K562 (cell line): ENCODE measurements around the gene B4GALNT2. TPM values are rescaled to one million over a fixed set of nuclear protein-coding genes. Genes with fewer than 3 reads are reported as not detected.
A peak's percentile ranks its signal among the peaks of the same experiment; 100 is the strongest.

ENCODE experiments used
- ATAC-seq: fragments of 200-7000 bp; cut with Tn5 transposase; 3 replicates; pipeline ENCODE4 v1.9.1; 2020; ENCODE audit warnings: moderate library complexity
- BruUV-seq: library from RNA; stranded (reverse); fragments of 400-500 nt; replicated peaks from 2 replicates; lab custom pipeline; 2021; lab: Mats Ljungman, UMichigan
- CTCF ChIA-PET: fragments of 300-600 bp; formaldehyde crosslinking; extraction: SDS; loops from one replicate; lab custom pipeline; 2021; ENCODE audit warnings: low intra/inter-chr PET ratio; lab: Yijun Ruan, JAX
- POLR2A ChIA-PET: fragments of 300-600, 350-650 bp; sonication (Branson Sonifier 250); formaldehyde crosslinking; extraction: SDS; loops from one replicate; lab custom pipeline; 2021; ENCODE audit warnings: antibody characterized with exemption, inconsistent platforms; lab: Yijun Ruan, JAX
- DNase-seq, 4 experiments: peaks; one replicate each; pipeline versions ENCODE4 v3.0.0 to v3.0.0-alpha.2; 2011 to 2018; ENCODE audit warnings: low spot score in 3 of 4, mixed read lengths in 3 of 4; ENCODE audit errors: extremely low read depth in 1 of 4
- FAIRE-seq: peaks from 2 replicates; lab custom pipeline; 2011; peaks lifted over from hg19 to GRCh38; lab: Jason Lieb, UNC
- H2AFZ ChIP-seq: 2 replicates; pipeline ENCODE4 v1.6.0; 2011; ENCODE audit warnings: low read depth, low read length, control low read depth, inconsistent platforms
- H3K27ac ChIP-seq: fragments of 200-600 bp; 3 replicates; pipeline ENCODE4 v1.8.0; 2011; ENCODE audit warnings: low read depth, mild to moderate bottlenecking, control low read depth, inconsistent platforms, low read length, moderate library complexity, mixed read lengths; ENCODE audit errors: extremely low read depth
- H3K27me3 ChIP-seq, 2 experiments: fragments of 300-600 bp in 1 of 2; 2 replicates in 1 of 2; 3 replicates in 1 of 2; pipeline versions ENCODE4 v1.6.0 to v1.8.0; 2011; ENCODE audit warnings: inconsistent platforms in 2 of 2, low read length in 2 of 2, mild to moderate bottlenecking in 1 of 2, mixed read lengths in 1 of 2, moderate library complexity in 1 of 2; ENCODE audit not compliant: control insufficient read depth in 2 of 2, insufficient read depth in 2 of 2
- H3K36me3 ChIP-seq: fragments of 300-600 bp; 3 replicates; pipeline ENCODE4 v1.8.0; 2011; ENCODE audit warnings: mild to moderate bottlenecking, low read length, inconsistent platforms; ENCODE audit not compliant: control insufficient read depth, insufficient read depth
- H3K4me1 ChIP-seq, 2 experiments: fragments of 200-600 bp in 1 of 2; replicated peaks in 1 of 2; 2 replicates in 1 of 2; 3 replicates in 1 of 2; pipeline versions ENCODE4 v1.5.1 to v1.8.0; 2011; ENCODE audit warnings: inconsistent platforms in 2 of 2, low read length in 2 of 2, mild to moderate bottlenecking in 1 of 2, mixed read lengths in 1 of 2, moderate library complexity in 1 of 2; ENCODE audit not compliant: control insufficient read depth in 2 of 2, insufficient read depth in 2 of 2
- H3K4me2 ChIP-seq: 2 replicates; pipeline ENCODE4 v1.6.1; 2011; ENCODE audit warnings: low read length, control low read depth, inconsistent platforms, mixed read lengths; ENCODE audit not compliant: insufficient read depth
- H3K4me3 ChIP-seq: fragments of 200-600 bp; sonication (generic), shearing (Covaris generic); 2 replicates; pipeline ENCODE4 v1.5.1; 2016; ENCODE audit warnings: control low read depth, inconsistent platforms
- H3K79me2 ChIP-seq: fragments of 200-600 bp; 3 replicates; pipeline ENCODE4 v1.8.0; 2011; ENCODE audit warnings: low read length, inconsistent platforms; ENCODE audit not compliant: control insufficient read depth, insufficient read depth
- H3K9ac ChIP-seq, 2 experiments: 2 replicates each; pipeline versions ENCODE4 v1.6.0 to v1.6.1; 2011; ENCODE audit warnings: low read depth in 2 of 2, low read length in 2 of 2, control low read depth in 1 of 2, inconsistent platforms in 1 of 2, mild to moderate bottlenecking in 1 of 2, mixed read lengths in 1 of 2; ENCODE audit not compliant: insufficient read depth in 1 of 2
- H3K9me1 ChIP-seq: one replicate; pipeline ENCODE4 v1.6.0; 2011; ENCODE audit warnings: inconsistent platforms, mild to moderate bottlenecking, low read length, moderate library complexity; ENCODE audit not compliant: control insufficient read depth, insufficient read depth
- H3K9me3 ChIP-seq: replicated peaks from 2 replicates; pipeline ENCODE4 v1.5.1; 2011; ENCODE audit warnings: low read depth, low read length, inconsistent platforms; ENCODE audit not compliant: control insufficient read depth, insufficient read depth
- H4K20me1 ChIP-seq: replicated peaks from 2 replicates; pipeline ENCODE4 v1.6.1; 2011; ENCODE audit warnings: low read length, inconsistent platforms, mixed read lengths; ENCODE audit not compliant: control insufficient read depth, insufficient read depth
- CCAR2 ChIP-seq: fragments of 200-400 bp; formaldehyde crosslinking; IDR thresholded peaks from 2 replicates; pipeline ENCODE4 v1.6.1; 2017; ENCODE audit warnings: mild to moderate bottlenecking, low read depth, low read length
- CREB3 ChIP-seq: fragments of 450-650 bp; conservative IDR thresholded peaks from 2 replicates; pipeline ENCODE4 v1.6.1; 2016; ENCODE audit warnings: missing genetic modification characterization, low read depth, mild to moderate bottlenecking, missing compliant biosample characterization, moderate library complexity
- ETV1 ChIP-seq: fragments of 450-650 bp; conservative IDR thresholded peaks from 2 replicates; pipeline ENCODE4 v1.6.1; 2016; ENCODE audit warnings: missing genetic modification characterization, control low read depth, low read depth, missing compliant biosample characterization
- KDM2B ChIP-seq: fragments of 250-450 bp; sonication (Bioruptor Pico); IDR thresholded peaks from 2 replicates; pipeline ENCODE4 v1.8.0; 2021; ENCODE audit warnings: mild to moderate bottlenecking, moderate library complexity
- KHSRP ChIP-seq: fragments of 450-650 bp; IDR thresholded peaks from 2 replicates; pipeline ENCODE4 v1.6.1; 2017
- NRF1 ChIP-seq, 2 experiments: fragments of 450-650 bp; IDR thresholded peaks in 1 of 2; conservative IDR thresholded peaks in 1 of 2; 2 replicates each; pipeline ENCODE4 v1.6.1; 2014; ENCODE audit warnings: mild to moderate bottlenecking in 2 of 2
- PHF8 ChIP-seq: fragments of 200-600 bp; sonication (generic); IDR thresholded peaks from 2 replicates; pipeline ENCODE4 v1.6.1; 2012; ENCODE audit warnings: mixed run types, mild to moderate bottlenecking, inconsistent platforms, low read length, moderate library complexity, borderline replicate concordance
- RFX7 ChIP-seq: fragments of 250-450 bp; sonication (Bioruptor Pico); IDR thresholded peaks from 2 replicates; pipeline ENCODE4 v1.5.1; 2021; ENCODE audit warnings: mild to moderate bottlenecking
- SMARCC2 ChIP-seq: fragments of 450-650 bp; IDR thresholded peaks from 2 replicates; pipeline ENCODE4 v1.6.1; 2017; ENCODE audit warnings: antibody characterized with exemption, moderate library complexity, mild to moderate bottlenecking, low read depth
- SNIP1 ChIP-seq: fragments of 450-650 bp; IDR thresholded peaks from 2 replicates; pipeline ENCODE4 v1.7.1; 2017; ENCODE audit warnings: low read depth, mild to moderate bottlenecking
- TRIM25 ChIP-seq: fragments of 450-650 bp; IDR thresholded peaks from 2 replicates; pipeline ENCODE4 v1.7.0; 2016; ENCODE audit warnings: borderline replicate concordance
- ZKSCAN8 ChIP-seq: fragments of 200-800 bp; sonication (Bioruptor generic); IDR thresholded peaks from 2 replicates; pipeline ENCODE4 v1.6.1; 2016; ENCODE audit warnings: missing genetic modification characterization, missing compliant biosample characterization
- ZNF311 ChIP-seq: fragments of 250-450 bp; sonication (Bioruptor Pico); IDR thresholded peaks from 2 replicates; pipeline ENCODE4 v1.4.0; 2020; ENCODE audit warnings: mild to moderate bottlenecking, moderate library complexity
- WGBS: fragments of 100-300 bp; shearing (Covaris generic); methylation state at CpG from one replicate; pipeline ENCODE4 v1.1.6; 2016; ENCODE audit warnings: low coverage, mixed read lengths; ENCODE audit not compliant: insufficient coverage; ENCODE audit errors: missing lambda C conversion rate; 5-methylcytosine and 5-hydroxymethylcytosine counted together
- in situ Hi-C: fragments of 300-500 bp; cut with MboI; formaldehyde crosslinking; loops from 4 replicates; pipeline ENCODE4 v1.15.0; 2018; ENCODE audit warnings: inconsistent platforms, mixed read lengths
- intact Hi-C: fragments of 100-400 bp; cut with micrococcal nuclease; formaldehyde crosslinking; loops from 2 replicates; pipeline ENCODE4 v1.14.2; 2022
- polyA plus RNA-seq, 8 experiments: library from polyadenylated mRNA; depleted of rRNA in 4 of 8; stranded (reverse) in 5 of 8; unstranded in 3 of 8; fragments of >200 nt; fragmentation: Nextera tagmentation in 2 of 8; fragmentation: Illumina TruSeq in 1 of 8; extraction: Ambion mirVana in 2 of 8; extraction: Trizol in 1 of 8; gene quantifications; 2 replicates each; pipeline versions ENCODE4 v1.2.1 to v1.2.3, GENCODE V29; 2011 to 2014; ENCODE audit warnings: inconsistent platforms in 1 of 8, missing spikeins in 1 of 8
- total RNA-seq, 7 experiments: library from RNA; depleted of rRNA in 6 of 7; stranded (reverse); fragments of >200 nt in 6 of 7; fragmentation: Illumina TruSeq in 2 of 7; extraction: Trizol in 2 of 7; gene quantifications; 2 replicates each; pipeline versions ENCODE4 v1.2.1 to v1.2.3, GENCODE V29; 2011 to 2021; ENCODE audit warnings: low replicate concordance in 1 of 7
- TF ChIP-seq, protein P1 (sequence below): IDR thresholded peaks from 2 replicates; pipeline ENCODE4 v1.6.1; 2011; ENCODE audit not compliant: insufficient read length; ENCODE audit errors: extremely low read depth
- TF ChIP-seq, protein P2 (sequence below): fragments of 250-450 bp; sonication (Bioruptor Pico); IDR thresholded peaks from 2 replicates; pipeline ENCODE4 v1.5.0; 2020; ENCODE audit warnings: mild to moderate bottlenecking, borderline replicate concordance

B4GALNT2 gene
- total and polyA plus RNA-seq, 9 of the 15 experiments (the other 6 are each of a cell fraction or from before 2014, with no cell fraction given), result not detected

DNA sequence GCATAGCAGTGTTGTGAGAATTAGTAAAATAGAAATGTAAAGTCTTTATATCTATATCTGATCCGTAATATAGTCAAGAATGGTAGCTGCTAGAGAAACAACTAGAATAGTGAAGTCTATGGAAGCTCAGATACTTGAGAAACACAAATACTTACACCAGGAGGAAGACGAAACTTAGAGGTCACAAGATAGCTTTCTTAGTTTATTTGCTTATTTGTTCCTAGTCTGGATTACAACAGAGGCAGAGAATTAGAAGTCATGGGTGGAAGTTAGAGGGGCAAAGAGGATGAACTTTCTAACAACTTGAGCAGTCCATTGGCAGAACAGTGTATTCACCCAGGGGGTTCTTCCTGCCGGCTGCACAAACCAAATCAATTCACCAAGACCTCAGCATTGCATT lies 64.0 kb downstream of the B4GALNT2 start (continued):
- TF ChIP-seq ZKSCAN8 (CRISPR knock-in tag), result no peak
- TF ChIP-seq ZNF311 (CRISPR knock-in tag), result no peak
- no peak for TF ChIP-seq NRF1 (conservative IDR thresholded peaks at IDR 0.05 in 1 of 2, IDR thresholded peaks at IDR 0.05 in 1 of 2)
- TF ChIP-seq, protein P1, sequence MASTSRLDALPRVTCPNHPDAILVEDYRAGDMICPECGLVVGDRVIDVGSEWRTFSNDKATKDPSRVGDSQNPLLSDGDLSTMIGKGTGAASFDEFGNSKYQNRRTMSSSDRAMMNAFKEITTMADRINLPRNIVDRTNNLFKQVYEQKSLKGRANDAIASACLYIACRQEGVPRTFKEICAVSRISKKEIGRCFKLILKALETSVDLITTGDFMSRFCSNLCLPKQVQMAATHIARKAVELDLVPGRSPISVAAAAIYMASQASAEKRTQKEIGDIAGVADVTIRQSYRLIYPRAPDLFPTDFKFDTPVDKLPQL, result no peak
- no peak for TF ChIP-seq KDM2B

DNA sequence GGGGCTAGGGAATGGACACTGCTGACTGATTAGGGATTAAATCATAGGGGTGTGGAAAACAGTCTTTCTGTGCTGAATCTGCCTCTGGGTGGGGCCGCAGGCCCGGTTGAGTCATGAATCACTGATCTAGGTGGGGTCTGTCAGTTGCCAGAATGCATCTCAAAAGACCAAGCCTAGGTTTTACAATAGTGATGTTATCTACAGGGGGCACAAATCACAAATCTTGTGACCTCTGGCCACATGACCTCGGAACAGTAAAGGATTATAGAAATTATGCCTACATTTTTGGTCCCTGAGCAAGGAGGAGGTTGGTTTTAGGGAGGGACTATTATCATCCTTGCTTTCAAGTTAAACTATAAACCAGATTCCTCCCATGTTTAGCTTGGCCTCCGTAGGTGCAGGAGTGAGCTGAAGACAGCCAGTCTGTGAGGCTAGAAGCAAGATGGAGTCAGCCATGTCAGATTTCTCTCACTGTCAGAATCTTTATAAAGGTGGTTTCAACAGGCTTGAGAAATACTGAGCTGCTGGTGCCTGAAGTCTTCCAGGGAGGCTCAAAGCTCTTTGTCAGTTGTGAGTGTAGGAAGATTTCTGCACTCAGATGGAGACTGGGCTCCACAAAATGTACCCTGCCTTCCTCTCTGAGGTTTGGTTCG lies 64.9 kb downstream of the B4GALNT2 start:
- in situ Hi-C loops, result no loop called here
- no peak for TF ChIP-seq SNIP1
- TF ChIP-seq KHSRP, result no peak
- no peak for TF ChIP-seq SMARCC2
- no peak for TF ChIP-seq KDM2B
- no peak for TF ChIP-seq TRIM25
- 0 out of 2 replicates have a peak, but pooled peaks have one; percentile 6 for TF ChIP-seq ETV1
- TF ChIP-seq RFX7 (CRISPR knock-in tag), result no peak
- TF ChIP-seq CREB3, result peak; percentile 62; the same call in 1 of the 2 replicates
- no peak for TF ChIP-seq CCAR2
- TF ChIP-seq, protein P2, sequence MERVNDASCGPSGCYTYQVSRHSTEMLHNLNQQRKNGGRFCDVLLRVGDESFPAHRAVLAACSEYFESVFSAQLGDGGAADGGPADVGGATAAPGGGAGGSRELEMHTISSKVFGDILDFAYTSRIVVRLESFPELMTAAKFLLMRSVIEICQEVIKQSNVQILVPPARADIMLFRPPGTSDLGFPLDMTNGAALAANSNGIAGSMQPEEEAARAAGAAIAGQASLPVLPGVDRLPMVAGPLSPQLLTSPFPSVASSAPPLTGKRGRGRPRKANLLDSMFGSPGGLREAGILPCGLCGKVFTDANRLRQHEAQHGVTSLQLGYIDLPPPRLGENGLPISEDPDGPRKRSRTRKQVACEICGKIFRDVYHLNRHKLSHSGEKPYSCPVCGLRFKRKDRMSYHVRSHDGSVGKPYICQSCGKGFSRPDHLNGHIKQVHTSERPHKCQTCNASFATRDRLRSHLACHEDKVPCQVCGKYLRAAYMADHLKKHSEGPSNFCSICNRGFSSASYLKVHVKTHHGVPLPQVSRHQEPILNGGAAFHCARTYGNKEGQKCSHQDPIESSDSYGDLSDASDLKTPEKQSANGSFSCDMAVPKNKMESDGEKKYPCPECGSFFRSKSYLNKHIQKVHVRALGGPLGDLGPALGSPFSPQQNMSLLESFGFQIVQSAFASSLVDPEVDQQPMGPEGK (CRISPR knock-in tag), result no peak
- no peak for TF ChIP-seq PHF8

More for the DNA sequence above, 64.9 kb downstream of the B4GALNT2 start:
- Histone ChIP-seq H3K9me3 (no peaks in the 10 kb centered on the region), H3K4me2 (no peak overlapping the region), H3K27ac (no peak overlapping the region), H3K27me3 (peaks cover 2 to 11% of the 10 kb centered on the region in 2 experiments; a peak in 3 of 5 replicates), H3K9ac (no peak overlapping the region), H4K20me1 (no peaks in the 10 kb centered on the region), H3K79me2 (no peaks in the 10 kb centered on the region), H2AFZ (no peak overlapping the region), H3K9me1 (no peaks in the 10 kb centered on the region), H3K4me3 (no peak overlapping the region), H3K36me3 (no peaks in the 10 kb centered on the region), H3K4me1 (peaks cover 4 to 7% of the 10 kb centered on the region in 2 experiments; a peak in 3 of 5 replicates)
- WGBS, result 5% methylated on average over 5 of the region's 5 CpGs
- FAIRE-seq, result no peak
- CTCF ChIA-PET, result no interaction called here
- ATAC-seq, result no peak
- POLR2A ChIA-PET, result no interaction called here
- no TSS peak for BruUV-seq
- intact Hi-C loops, result no loop called here
- DNase-seq, result peak in 1 of 4 experiments; percentile 9
